Stimulated activated CD8-positive, alpha-beta memory T cell treated with anti-CD3 and anti-CD28 coated beads, Interleukin-15, amount 100 ng/mL, for 48 hours (primary cell): ENCODE measurements around the gene SLC4A2.

Source experiments
- DNase-seq, 2 donors: peaks; one replicate each; pipeline ENCODE4 v3.0.0-alpha.2; 2020; ENCODE audit warnings: low read depth in 2 of 2

The SLC4A2 gene

DNA sequence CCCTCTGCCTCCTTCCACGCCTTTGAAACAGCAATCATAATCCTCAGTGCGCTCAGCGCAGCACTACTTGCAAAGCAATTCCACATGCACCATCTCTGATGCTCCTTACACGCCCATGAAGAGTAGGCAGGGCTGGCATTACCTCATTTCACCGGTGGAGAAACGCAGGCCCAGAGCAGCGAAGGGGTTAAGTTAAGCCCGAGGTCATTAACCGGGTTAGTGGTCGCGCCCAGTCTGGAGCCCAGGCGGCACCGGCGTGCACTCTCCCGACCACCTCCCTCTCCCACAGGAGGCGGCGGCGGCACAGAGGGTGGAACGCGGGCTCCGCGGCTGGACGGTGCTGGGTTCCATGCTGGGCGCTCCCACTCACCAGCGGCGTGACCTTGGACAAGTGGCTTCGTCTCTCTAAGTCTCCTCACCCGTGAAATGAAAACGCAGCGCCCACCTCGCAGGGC, 20.7 kb downstream of the SLC4A2 start:
- no peak for DNase-seq

DNA sequence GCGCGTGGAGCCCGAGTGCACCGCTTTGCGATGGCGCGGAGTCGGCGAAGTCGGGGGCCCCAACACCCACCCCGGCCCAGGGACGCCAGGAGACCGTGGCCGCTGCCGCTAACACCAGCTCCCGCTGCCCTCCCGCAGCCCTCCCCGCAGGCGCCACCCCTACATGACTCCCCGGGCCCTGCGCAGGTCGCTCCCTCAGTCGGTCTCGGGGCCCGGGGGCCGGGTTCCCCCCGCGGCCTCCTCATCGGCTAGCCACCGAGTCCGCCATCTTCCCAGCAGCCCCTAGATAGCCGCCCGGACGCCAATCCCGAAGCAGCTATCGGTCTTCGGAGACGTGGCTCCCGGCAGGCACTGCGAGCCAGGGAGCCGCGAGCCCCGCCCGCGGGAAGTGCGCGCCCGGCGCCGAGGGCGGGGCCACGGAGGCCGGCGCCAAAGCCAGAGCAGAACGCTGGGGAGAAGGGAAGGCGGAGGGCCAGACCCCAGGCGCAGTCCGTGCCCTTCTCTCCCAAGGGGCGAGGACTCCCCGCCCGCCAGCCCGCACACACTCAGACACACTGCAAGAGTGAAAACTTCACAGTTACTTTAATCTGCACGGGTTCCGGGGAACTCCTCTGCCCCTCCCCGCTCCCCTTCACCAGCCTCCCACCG, 21.3 kb downstream of the SLC4A2 start, which contains the start of gene FASTK:
TSS of gene FASTK (minus strand) at position 288 of the 648 bp plus-strand sequence. CDS start at position 245, 43 bp downstream.
- peak; percentile 85 to 87 for DNase-seq

DNA sequence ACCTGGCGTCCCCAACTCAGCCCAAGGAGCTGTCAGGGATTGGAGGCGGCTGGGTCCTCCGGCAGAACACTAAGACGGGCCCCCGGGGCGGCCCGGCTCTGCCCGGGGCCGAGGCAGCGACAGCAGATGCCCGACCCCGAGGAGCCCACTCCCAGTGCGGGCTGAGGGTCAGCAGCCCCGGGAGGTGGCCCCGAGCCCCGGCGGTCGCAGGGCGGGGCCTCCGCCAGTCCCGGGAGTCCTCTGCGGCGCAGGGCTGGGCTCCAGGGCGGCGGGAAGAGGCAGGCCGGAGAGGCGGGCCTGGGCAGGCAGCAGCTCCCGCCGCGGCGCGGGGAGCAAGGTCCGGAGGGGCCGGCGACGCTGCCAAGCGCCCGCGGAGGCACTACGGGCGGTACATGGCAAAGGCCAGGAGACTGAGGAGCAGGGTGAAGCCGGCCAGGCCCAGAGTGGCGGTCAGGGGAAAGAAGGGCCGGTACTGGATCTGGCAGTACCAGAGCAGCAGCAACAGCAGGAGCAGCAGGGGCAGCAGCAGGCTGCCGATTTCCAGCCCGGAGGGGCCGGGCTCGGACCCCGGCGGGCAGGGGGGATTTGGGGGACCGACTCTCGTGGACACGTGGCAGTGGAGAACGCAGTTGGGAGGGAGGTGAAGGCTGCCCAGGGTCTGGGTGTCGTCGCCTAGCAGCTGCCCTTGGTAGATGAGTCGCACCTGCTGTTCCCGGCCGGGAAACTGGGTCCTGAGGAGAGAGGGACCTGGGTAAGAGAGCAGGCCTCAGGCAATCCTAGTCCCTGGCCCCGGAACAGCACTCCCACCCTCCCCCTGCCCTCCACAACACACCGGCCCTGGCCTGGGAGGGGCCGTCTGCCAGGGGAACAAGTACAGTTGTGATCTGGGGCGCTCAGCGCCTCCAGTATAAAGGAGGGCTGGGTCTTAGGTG, 22.0 kb downstream of the SLC4A2 start:
- no peak for DNase-seq

DNA sequence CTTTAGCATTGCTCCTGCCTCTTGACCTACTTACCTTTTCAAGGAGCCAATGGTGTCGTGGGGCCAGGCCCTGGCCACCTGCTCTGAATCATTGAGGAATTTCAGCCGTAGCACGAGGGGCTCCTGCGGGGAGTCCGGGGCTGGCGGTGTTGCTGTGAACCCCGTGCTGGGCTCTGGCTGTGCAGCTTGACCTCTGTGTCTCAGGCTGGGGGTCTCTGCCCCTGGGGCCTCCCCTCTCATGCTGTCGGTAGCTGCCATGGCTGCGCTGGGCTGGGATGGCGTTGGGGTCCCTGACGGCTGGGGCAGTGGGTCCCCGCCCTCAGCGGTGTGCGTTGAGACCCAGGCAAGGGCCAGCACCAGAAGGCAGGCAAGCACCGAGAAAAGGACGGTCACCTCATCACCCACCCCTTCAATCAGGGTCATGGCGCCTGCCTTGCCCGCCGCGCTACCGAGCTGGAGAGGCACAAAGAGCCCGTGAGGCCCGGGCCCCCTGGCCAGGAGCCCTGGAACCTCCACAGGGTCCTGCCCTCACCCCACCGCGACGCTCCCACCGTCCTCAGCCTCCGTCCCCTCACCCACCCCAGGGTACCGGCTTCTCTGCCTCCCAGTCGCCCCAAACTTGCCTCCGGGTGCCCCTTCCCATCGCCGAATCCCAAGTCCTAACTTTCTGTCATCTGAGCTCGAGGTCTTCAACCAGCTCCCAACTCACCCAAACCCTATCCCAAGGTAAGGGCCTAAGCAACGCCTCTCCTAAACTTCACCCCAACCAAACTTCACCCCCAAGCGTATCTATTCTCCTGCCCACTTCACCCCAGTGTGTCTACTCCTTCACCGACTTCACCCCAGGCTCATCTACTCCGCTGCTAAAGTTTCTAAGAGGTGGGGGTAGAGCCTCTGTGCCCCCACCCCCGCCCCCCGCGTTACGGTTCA, 23.0 kb downstream of the SLC4A2 start:
- DNase-seq: no peak

DNA sequence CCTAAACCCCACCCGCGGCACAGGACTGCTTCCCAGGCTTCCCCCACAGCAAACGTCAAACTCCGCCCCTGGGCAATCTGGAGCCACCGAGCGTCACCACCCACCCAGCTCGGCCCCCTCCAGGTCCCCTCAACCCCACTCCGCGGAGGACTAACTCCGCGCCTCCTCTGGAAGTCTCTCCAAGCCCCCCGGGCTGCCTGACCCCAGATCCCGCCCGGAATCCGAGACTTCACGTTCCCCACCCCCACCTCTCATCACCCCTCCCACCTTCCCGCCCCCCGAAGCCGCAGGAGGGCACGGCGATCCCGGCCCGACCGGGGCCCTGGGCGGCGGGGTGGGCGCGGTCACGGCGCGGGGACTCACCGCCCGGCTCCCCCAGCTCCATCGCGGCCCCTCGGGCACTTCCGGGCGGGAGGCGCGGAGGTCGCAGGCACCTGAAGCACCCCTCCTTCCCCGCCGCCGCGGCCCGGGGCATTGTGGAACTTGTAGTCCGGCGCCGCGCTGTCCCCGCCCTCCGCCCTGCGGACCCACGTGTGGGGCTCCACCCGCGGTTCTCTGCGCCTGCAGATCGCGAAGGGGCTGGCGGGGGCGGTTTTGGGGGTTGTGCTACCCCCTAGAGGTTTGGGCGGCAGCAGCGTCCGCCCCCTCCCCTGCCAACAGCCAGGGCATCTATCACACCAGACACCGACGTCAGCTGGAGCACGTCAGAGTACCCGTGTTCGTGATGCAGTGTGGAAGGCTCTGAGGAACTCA, 23.9 kb downstream of the SLC4A2 start, which contains the start of gene TMUB1:
TSS of gene TMUB1 (minus strand) at position 423 of the 753 bp plus-strand sequence. CDS start 930 bp downstream, outside the sequence.
- peak; percentile 73 to 81 for DNase-seq

DNA sequence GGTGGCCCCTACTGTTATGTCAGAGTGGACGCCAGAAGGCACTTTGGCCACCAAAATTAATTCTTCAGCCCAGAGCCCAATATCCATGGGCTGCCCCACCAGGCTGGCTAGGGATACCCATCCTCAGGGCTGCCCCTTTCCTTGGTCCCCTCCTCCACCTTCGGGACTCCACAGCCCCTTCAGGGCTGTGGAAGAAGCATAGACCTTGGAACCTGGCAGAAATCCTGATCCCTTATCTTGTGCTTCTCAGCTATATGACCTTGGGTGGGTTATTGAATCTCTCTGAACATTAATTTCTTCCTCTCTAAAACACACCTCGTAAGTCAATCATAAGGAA, 24.4 kb downstream of the SLC4A2 start:
- DNase-seq: no peak

DNA sequence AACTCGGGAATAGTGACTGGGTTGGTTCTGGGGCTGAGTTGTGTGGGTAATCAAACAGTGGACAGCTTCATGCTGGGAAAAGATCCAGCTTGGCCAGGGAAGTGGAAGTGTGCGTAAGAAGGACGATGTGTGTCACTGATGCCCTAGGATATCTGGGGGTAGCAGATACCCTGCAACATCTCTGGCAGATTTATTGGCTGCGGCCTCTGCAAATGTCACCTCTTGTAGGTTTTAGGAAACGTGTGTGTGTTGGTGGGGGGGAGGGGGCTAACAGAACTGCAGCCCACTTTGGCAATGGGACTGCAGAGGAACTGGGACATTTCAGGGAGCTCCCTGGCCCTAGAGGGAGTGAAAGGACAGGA, 25.9 kb downstream of the SLC4A2 start:
- no peak for DNase-seq

DNA sequence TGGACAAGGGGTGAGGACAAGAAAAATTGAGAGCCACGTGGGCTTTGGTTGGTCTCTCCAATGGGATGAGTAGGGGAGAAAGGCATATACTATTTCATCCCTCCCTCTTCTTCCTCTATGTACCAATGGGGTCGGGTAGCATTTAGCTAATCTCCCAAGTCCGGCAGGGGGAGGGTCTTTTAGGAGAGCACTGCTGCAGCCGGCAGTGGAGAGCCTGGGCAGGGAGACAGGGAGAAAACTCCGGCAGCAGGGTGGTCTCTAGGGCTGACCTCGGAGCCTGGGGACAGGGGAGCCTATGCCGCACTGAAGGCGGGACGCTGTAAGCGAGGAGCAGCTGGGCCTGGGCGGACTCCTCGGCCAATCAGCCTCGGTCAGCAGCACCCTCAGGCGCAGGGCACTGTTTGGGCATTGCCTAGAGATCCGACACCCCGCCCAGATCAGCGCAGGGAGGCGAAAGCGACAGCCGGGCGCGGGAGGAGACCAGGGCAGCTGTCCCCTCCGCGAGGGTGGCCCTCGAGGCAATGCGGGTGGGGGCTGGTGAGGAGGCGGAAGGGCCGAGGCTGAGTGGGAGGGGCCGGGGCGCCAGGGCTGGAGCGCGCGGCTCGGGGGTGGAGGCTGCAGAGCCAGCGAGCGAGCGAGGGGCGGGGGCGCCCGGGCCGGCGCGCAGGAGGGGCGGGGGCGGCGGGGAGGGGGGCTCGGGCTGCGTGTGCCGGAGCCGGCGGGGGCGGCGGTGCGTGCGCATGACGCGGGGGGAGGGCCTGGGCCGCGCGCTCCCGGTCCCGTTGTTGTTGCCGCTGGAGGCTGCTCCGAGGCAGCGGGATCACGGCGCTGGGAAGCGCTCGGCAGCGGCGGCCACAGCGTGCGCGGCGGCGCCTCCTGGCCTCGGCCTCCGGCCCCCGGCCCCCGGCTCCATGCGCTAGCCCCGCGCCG, 26.6 kb downstream of the SLC4A2 start, which contains the start of gene AGAP3:
TSS of gene AGAP3 (plus strand) at position 785 of the 930 bp plus-strand sequence. CDS start 267 bp downstream, outside the sequence.
- no peak for DNase-seq

DNA sequence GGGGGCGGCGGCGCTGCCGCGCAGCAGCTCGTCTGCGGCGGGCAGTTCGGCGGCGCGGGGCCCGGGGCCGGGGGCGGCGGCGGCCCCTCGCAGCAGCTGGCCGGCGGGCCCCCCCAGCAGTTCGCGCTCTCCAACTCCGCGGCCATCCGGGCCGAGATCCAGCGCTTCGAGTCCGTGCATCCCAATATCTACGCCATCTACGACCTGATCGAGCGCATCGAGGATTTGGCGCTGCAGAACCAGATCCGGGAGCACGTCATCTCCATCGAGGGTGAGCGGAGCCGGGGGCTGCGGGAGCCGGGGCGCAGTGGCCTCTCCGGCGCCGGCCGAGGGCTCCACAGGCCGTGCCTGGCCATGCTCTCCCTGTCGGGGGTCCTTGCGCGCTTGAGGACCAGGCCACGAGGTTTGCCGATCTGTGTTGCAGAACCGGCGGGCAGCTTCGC, 27.4 kb downstream of the SLC4A2 start:
- DNase-seq: no peak

DNA sequence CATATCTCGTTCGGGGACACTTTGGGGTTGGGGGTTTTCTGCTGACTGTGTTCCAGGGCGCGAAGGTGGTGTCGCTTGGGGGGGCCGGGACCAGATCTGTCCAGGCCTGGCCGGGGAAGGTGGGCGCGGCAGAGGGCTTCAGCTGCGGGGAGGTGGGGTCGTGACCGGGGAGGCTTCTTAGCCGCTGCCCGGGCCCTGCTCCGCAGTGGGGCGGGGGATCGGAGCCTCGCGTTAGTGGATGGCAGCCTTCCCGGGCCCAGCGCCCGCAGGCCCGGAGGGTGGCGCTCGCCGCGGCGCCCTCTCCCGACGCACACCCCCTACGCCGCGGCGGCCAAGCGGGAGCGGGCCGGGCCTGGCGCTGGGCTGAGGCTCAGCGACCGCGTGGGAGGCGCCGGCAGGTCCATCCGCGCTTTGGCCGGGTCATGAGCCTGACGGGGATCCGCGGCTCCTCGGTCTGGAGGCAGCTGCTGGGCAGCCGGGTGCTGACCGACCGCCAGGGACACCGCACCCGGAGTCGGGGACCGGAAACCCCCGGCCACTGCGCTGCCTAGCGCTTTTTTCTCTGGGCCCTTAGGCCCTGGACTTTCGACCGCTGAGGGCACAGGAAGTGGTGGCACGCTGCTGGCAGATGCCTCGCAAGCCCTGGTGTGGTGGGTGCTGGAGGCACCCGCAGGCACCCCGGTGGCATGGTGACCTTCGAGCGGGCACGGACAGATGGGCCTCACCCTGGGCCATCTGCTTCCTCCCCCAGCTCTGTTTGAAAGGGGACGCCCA, 28.0 kb downstream of the SLC4A2 start:
- no peak for DNase-seq

DNA sequence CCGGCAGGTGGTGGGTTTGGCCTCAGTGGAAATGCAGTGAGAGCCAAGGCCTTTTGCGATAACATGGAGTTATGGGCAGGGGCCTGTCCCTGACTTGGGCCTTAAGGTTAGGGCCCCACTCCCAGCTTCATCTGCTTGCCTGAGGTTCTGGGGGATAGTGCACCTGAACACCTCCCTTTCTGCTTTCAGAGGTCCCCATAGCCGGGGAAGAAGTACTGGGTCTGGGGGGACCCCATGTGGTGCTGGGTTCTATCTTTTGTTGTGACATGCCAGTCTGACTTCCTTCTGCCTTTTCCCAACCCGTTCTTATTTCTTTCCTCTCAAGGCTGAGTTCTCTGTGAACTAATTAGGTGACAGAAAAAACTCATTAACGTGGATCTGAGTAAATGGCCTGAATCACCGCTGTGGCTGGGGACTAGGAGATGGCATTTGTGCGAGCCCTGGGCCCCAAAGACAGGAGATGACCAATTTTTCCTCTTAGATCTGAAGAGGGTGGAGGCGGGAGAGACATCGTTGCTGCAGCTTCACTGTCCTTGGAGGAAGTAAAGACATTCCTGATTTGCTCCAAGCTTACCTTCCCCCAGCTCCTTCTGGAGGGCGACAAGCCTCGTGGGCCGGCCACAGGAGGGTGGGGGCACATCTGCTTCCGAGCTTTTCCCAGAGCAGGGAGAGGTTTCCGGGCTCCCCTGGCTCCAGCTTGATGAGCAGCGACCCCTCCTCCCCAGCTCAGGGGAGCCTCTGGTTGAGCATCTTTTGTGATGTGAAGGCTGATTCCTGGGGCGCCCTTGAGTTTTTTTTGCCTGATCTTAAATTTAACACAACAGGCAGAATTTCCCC, 28.8 kb downstream of the SLC4A2 start:
- no peak for DNase-seq

DNA sequence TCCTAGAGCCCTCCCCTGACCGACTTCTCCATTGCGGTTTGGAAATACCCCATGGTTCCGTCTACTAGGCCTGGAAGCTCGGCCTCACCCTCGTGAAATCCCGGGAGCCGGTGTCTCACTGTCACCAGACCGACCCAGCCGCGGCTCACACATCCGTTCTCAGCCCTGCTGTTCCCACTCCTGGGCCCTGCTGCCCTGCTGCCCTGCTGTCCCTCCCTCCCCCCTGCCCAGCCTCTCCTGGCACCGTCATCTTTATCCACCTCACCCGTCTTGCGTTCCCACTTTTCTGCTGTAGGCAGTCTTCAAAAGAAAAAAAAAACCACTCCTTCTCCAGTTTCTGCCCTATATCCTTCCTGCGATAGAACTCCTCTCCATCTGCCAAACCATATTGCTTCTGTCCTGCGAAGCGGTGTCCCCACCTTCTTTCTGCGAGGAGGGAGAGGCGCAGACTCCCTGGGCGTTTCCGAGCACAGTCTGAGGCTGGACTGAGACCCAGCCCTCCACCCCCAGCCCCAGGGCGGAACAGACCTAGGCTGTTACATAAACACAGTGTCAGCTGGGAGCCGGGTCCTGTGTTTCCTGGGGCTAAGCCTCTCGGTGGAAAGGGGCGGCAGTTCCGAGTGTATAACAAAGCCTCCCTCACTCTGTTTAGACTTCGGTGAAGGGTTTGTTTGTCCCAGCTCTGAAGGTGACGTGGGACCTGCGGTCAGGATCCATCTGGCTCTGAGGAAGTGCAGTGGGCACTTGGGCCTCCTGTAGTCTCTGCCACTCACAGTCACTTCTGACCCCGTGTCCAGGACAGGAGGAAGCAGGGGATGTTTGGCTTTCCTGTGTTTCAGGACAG, 29.7 kb downstream of the SLC4A2 start:
- DNase-seq: no peak

DNA sequence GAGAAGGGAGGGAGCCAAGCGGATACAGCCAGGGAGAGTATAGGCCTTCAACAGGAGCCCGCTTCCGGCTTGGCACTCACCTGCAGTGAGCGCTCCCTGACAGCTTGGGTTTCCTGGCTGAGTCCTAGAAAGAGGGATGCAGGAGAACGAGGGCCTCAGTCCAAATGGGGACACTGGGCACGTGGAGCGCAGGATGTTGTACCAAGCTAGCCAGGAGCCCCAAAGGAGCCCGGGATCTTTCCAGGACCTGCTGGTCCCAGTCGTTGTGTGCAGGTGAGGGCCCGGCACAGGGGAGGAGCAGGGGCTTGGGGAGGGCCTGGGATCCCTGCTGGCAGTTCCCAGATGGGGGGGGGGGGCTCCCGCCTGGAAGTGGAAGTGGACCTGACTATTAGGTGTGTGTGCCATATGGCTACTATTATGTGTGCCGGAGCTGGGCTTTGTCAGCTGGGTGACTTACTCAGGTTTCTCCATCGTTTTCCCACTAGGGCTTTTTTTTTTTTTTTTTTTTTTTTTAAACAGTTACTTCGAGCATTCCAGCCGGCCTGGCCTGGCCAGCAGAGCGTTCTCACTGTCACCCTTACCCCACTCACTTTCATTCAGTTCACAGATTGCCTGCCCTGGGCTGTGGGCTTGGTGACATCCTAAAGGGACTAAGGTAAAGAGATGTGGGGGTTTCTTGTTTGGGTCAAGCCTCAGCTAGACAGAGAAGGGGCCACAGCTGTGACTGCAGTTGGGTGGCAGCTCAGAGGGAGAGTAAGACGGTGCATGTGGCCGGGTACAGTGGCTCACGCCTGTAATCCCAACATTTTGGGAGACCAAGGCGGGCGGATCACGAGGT, 30.7 kb downstream of the SLC4A2 start:
- no peak for DNase-seq

DNA sequence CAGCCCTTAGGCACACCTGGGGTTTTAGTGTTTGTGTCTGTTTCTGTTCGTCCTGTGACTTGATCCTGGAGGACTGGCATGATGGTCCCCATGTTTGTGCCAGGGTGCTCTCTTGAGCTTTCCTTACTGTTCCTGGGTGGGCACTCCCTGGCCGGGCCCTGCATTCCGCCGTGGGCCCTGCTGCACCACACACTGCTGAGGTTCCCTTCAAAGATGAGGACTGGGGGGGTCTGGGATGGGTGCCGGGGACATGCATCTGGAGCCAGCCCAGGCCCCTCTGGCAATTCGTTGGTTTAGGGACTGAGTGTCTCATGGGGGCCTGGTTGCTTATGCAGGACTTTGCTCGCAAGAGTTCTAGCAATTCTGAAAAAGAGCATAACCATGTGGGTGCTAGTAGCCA, 31.6 kb downstream of the SLC4A2 start:
- no peak for DNase-seq

DNA sequence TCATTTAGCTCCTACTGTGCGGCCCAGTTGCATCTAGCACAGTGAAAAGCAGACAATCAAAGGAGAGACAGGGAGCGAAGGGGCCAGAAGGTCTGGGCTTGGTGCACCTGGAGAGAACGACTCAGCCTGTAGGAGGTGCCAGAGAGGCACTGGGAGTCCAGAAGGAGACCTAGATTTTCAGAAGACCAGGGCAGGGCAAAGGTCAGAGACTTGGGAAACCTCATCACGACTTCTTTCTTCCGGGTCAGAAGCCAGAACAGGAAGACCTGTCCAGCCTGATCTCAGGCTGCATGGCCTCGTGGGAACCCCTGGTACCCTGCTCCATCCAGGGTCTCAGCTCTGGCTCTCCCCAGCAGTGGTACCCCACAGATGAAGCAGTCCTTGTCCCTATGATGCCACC, 32.0 kb downstream of the SLC4A2 start:
- no peak for DNase-seq

DNA sequence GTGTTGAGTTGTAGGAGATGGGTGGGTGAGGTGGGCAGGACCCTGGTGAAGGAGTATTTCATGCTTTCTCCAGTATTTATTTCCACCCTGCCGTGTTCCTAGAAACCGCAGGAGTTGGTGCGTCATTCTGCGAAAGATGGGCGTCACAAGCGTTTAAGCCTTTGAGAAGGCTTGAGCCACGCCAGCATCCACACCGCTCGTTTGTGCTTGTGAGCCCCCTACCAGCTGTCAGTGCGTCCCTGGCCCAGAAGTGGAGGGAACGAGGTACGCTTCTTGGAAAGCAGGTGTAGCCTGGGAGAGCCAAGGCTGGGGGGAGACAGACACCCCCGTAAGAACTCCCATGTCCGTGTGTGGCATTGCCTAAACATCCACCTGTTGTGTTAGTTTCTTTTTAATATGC, 32.6 kb downstream of the SLC4A2 start:
- no peak for DNase-seq
